ENCODE results near the gene NHLRC4.

NHLRC4 gene

DNA sequence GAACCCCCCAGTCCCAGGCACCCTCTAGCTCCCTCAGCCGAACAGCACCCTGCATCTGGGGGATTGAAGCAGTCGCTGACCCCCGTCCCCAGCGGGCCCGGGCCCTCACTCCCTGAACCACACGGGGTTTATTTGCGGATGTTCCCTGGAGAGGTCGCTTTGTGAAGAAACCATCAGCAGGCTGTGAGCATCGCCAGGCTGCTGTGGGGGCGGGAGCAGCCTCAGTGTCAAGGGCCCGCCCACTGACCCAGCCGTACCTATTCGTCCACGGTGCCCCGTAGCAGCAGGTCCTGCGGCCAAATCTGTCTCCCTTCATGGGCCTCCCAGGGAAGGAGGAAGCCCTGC lies 16.6 kb downstream of the NHLRC4 start (continued):
- TF ChIP-seq ZBTB8A (tag by site-specific recombination; IDR thresholded peaks at IDR 0.05) (no peak), ZNF223 (tag by site-specific recombination; IDR thresholded peaks at IDR 0.05) (no peak), SP2 (tag by site-specific recombination; IDR thresholded peaks at IDR 0.05) (peak; percentile 47), ZNF221 (tag by site-specific recombination; IDR thresholded peaks at IDR 0.05; ENCODE audit: borderline replicate concordance) (no peak), ZNF558 (tag by site-specific recombination; IDR thresholded peaks at IDR 0.05) (no peak), ZNF660 (tag by site-specific recombination; IDR thresholded peaks at IDR 0.05) (no peak), CTCF (tag by site-specific recombination; IDR thresholded peaks at IDR 0.05) (no peak), ZNF26 (tag by site-specific recombination; IDR thresholded peaks at IDR 0.05) (no peak), KLF8 (tag by site-specific recombination; IDR thresholded peaks at IDR 0.05) (no peak), EGR2 (tag by site-specific recombination; IDR thresholded peaks at IDR 0.05; ENCODE audit: low read depth) (peak; percentile 58), PRDM1 (tag by site-specific recombination; IDR thresholded peaks at IDR 0.05) (no peak), ZFHX2 (tag by site-specific recombination; conservative IDR thresholded peaks at IDR 0.05) (peak; percentile 85), IKZF3 (tag by site-specific recombination; IDR thresholded peaks at IDR 0.05) (no peak), MZF1 (tag by site-specific recombination; IDR thresholded peaks at IDR 0.05; ENCODE audit: borderline replicate concordance) (no peak), WT1 (tag by site-specific recombination; IDR thresholded peaks at IDR 0.05) (no peak), ZNF280D (tag by site-specific recombination; IDR thresholded peaks at IDR 0.05) (no peak)
- TF ChIP-seq, protein P1, sequence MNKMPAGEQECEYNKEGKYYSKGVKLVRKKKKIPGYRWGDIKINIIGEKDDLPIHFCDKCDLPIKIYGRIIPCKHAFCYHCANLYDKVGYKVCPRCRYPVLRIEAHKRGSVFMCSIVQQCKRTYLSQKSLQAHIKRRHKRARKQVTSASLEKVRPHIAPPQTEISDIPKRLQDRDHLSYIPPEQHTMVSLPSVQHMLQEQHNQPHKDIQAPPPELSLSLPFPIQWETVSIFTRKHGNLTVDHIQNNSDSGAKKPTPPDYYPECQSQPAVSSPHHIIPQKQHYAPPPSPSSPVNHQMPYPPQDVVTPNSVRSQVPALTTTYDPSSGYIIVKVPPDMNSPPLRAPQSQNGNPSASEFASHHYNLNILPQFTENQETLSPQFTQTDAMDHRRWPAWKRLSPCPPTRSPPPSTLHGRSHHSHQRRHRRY (tag by site-specific recombination; IDR thresholded peaks at IDR 0.05) = no peak

GRCh38 chr16:583815-584591 lies 17.2 kb downstream of the NHLRC4 start:
- POLR2A ChIA-PET = interaction anchor here (0.6 to 1.2 kb wide), 3 partner anchors 12 to 38 kb away, joined by 3 read pairs; no protein-coding TSS in a partner anchor
- Histone ChIP-seq H3K36me3 (ENCODE audit: control insufficient read depth in 2 of 2, insufficient read depth in 1 of 2, low read length in 2 of 2) (peaks cover 0 to 22% of the 10 kb centered on the region in 2 experiments; a peak in 1 of 3 replicates), H3K27ac (ENCODE audit: extremely low read depth, low read depth, low read length) (no peak overlapping the region), H3K9me3 (ENCODE audit: control insufficient read depth, insufficient read depth, low read depth, low read length) (no peaks in the 10 kb centered on the region), H3K4me1 (ENCODE audit: control insufficient read depth, insufficient read depth, low read length) (peaks cover 5% of the 10 kb centered on the region; the same call in 1 of the 2 replicates), H3K4me3 (ENCODE audit: low read depth, low read length) (no peak overlapping the region)
- CTCF ChIA-PET = interaction anchor here (0.6 to 0.7 kb wide), 3 partner anchors 17 to 138 kb away, joined by 3 read pairs; no protein-coding TSS in a partner anchor
- TF ChIP-seq ZBTB48 (tag by site-specific recombination; IDR thresholded peaks at IDR 0.05) = no peak
- TF ChIP-seq PATZ1 (tag by site-specific recombination; IDR thresholded peaks at IDR 0.05) = peak; percentile 83
- no peak for TF ChIP-seq ZNF157 (tag by site-specific recombination; IDR thresholded peaks at IDR 0.05)
- TF ChIP-seq KLF10 (tag by site-specific recombination; IDR thresholded peaks at IDR 0.05) = no peak
- peak; percentile 77; the same call in 1 of the 2 replicates for TF ChIP-seq ZNF423 (tag by site-specific recombination; IDR thresholded peaks at IDR 0.05)
- TF ChIP-seq, protein P2, sequence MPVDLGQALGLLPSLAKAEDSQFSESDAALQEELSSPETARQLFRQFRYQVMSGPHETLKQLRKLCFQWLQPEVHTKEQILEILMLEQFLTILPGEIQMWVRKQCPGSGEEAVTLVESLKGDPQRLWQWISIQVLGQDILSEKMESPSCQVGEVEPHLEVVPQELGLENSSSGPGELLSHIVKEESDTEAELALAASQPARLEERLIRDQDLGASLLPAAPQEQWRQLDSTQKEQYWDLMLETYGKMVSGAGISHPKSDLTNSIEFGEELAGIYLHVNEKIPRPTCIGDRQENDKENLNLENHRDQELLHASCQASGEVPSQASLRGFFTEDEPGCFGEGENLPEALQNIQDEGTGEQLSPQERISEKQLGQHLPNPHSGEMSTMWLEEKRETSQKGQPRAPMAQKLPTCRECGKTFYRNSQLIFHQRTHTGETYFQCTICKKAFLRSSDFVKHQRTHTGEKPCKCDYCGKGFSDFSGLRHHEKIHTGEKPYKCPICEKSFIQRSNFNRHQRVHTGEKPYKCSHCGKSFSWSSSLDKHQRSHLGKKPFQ (tag by site-specific recombination; IDR thresholded peaks at IDR 0.05) = no peak
- peak; percentile 98 for TF ChIP-seq ZNF600 (tag by site-specific recombination; IDR thresholded peaks at IDR 0.05)
- TF ChIP-seq ZBTB17 (tag by site-specific recombination; IDR thresholded peaks at IDR 0.05) = 0 out of 2 replicates have a peak, but pooled peaks have one; percentile 10

Data from HEK293 (cell line).